Measurements from ENCODE around the gene PDZD8. TPM values are rescaled to one million over a fixed set of nuclear protein-coding genes. Genes with fewer than 3 reads are reported as not detected.

The PDZD8 gene
- 23.9 to 40.6 TPM (median 36.6 TPM) in 5 replicates for total RNA-seq (2022; extraction: Qiagen RNA extraction)

DNA sequence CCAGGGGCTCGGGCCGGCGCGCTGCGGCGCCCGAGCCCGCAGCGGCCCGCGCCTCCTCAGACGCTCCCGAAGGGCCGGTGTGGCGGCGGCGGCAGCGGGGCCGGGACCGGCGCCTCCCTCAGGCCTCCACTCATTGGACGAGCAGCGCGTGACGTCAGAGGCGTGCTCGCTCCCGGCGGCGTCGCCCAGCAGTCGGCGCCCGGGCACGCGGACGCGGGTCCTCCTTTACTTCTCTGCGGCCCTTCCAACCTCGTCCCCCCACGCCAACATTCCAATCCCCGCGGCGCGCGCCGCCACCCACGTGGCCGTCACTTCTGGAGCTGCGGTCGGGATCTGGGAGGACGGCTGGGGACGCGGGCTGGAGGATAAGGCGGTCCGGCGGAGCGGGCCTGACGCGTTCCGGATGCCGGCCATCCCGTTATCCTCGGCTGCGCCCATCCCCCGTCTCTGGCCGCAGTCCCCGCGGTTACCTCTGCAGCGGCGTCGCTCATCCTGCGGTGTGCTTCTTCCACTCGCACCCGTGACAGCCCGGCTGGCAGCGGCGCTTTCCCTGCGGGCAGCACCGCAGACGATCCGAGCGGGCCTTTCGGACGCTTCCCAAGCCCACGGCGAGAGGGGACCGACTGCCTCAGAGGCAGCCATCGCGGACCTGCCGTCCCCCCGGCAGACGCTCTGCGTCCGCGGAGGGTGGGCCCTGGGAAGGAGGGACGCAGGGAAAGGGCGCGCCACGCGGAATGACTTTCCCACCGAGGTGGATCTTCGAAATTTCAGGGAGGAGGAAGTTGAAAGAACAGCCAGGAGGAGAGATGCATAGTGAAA, at the start of gene PDZD8:
Gene PDZD8 (minus strand): TSS at position 81 of the 819 bp plus-strand sequence. CDS start 213 bp downstream, outside the sequence.

DNA sequence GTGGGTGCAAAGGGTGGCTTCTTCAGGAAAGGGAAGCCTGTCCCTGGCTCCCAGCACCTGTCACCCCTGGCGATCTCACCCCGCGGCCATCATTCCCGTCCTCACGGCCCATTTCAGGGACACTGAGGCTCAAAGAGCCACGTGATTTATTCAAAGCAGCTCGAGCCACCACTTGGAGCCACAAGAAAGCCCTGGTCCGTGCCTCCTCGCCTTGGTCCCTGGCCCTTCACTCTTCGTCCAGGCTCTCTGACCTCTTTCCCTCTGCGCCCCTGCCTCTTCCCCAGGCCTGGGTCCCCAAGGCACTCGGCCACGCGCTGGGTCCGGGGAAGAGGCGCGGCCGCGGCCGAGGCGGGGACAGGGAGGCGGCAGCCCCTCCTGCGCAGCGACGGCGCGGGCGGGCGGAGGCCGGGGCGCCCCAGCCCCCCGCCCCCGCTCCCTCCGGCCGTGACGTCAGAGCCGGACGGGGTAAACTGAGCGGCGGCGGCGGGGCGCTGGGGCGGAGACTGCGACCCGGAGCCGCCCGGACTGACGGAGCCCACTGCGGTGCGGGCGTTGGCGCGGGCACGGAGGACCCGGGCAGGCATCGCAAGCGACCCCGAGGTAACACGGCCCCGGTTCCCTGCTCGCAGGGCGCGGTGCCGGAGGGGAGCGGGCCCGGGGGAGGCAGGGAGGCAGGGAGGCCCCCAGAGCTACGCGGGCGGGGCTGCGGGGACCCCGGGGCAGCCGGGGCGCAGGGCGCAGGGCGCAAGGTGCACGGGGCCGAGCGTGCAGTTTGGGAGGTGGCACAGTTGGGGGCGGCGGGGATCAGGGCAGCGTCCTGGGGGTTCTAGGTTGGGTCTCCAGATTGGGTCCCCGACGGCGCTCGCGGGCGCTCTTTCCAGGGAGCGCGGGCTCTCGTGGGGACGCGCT, 134.4 kb downstream of the PDZD8 start, which contains the start of gene SLC18A2:
Gene SLC18A2 (plus strand): TSS at position 494 of the 909 bp plus-strand sequence. CDS start 580 bp downstream, outside the sequence.

Other genes starting within 250 kb of the PDZD8 start
- gene VAX1, start 237.2 kb downstream of the PDZD8 start, total RNA-seq (2022; extraction: Qiagen RNA extraction) = 1.0 to 1.5 TPM (median 1.3 TPM) in 5 replicates
- gene KCNK18, start 178.0 kb downstream of the PDZD8 start, total RNA-seq (2022; extraction: Qiagen RNA extraction) = not detected in 5 replicates
- gene SLC18A2, start 134.3 kb downstream of the PDZD8 start, total RNA-seq (2022; extraction: Qiagen RNA extraction) = 0.02 to 0.04 TPM in 2 of 5 replicates, not detected in the others
- not detected in 5 replicates for gene EMX2, start 167.3 kb upstream of the PDZD8 start, total RNA-seq (2022; extraction: Qiagen RNA extraction)

All from A549 treated with dexamethasone at 1 μM for 4 hours (cell line).